Transverse colon (tissue), 4 donors: Measurements from ENCODE around the gene OARD1. TPM values are rescaled to one million over a fixed set of nuclear protein-coding genes. Genes with fewer than 3 reads are reported as not detected.

Source experiments
- DNase-seq: peaks from one replicate; pipeline ENCODE4 v3.0.0-alpha.2; 2019
- H3K27ac ChIP-seq, 4 donors: fragments of 200-600 bp; sonication (generic); 2 replicates each; pipeline ENCODE4 v1.5.1; 2016 to 2018; ENCODE audit warnings: inconsistent platforms in 4 of 4
- H3K27me3 ChIP-seq: fragments of 200-600 bp; sonication (generic); 2 replicates; pipeline ENCODE4 v1.5.1; 2017; ENCODE audit warnings: inconsistent platforms
- H3K36me3 ChIP-seq, 4 donors: fragments of 200-600 bp; sonication (generic); 2 replicates each; pipeline ENCODE4 v1.5.1; 2017 to 2019; ENCODE audit warnings: inconsistent platforms in 4 of 4
- H3K4me1 ChIP-seq, 4 donors: fragments of 200-600 bp; sonication (generic); 2 replicates each; pipeline ENCODE4 v1.5.1; 2017 to 2020; ENCODE audit warnings: inconsistent platforms in 4 of 4
- H3K4me3 ChIP-seq, 4 donors: fragments of 200-600 bp; sonication (generic); 1 replicate in 1 of 4; 2 replicates in 3 of 4; pipeline versions ENCODE4 v1.5.1 to v1.6.1; 2017 to 2019; ENCODE audit warnings: inconsistent platforms in 4 of 4
- H3K9me3 ChIP-seq, 2 donors: fragments of 200-600 bp; sonication (generic); 2 replicates each; pipeline ENCODE4 v1.5.1; 2017 to 2019; ENCODE audit warnings: inconsistent platforms in 2 of 2
- EP300 ChIP-seq: sonication (generic); formaldehyde crosslinking; IDR thresholded peaks from one replicate; pipeline ENCODE4 v1.6.1; 2017; ENCODE audit warnings: antibody characterized with exemption, low read depth
- POLR2A ChIP-seq: fragments of 450-650 bp; IDR thresholded peaks from one replicate; pipeline ENCODE4 v1.6.1; 2016; ENCODE audit warnings: antibody characterized with exemption, mild to moderate bottlenecking, moderate library complexity
- POLR2AphosphoS5 ChIP-seq, 3 donors: sonication (generic); formaldehyde crosslinking; IDR thresholded peaks; one replicate each; pipeline ENCODE4 v1.6.1; 2016; ENCODE audit warnings: antibody characterized with exemption in 3 of 3
- WGBS, 2 donors: methylation state at CpG; one replicate each; pipeline ENCODE4 v1.1.5; 2018; ENCODE audit warnings: low coverage in 1 of 2; 5-methylcytosine and 5-hydroxymethylcytosine counted together
- in situ Hi-C, 4 donors: fragments of 200-750 bp; cut with MboI; loops; one replicate each; pipeline versions ENCODE4 v1.15.0 to v1.15.1; 2017; ENCODE audit warnings: low sequenced_read_pairs in 3 of 4, low pct_ligation_motif_present in 1 of 4, low pct_unique_long_range_greater_than_20kb in 1 of 4
- intact Hi-C: fragments of 100-400 bp; cut with DNase I; formaldehyde crosslinking; loops from one replicate; pipeline ENCODE4 v1.15.1; 2023; ENCODE audit warnings: low total_unique reads
- total RNA-seq, 4 donors: library from RNA; depleted of rRNA; stranded (reverse); fragments of >200 nt; gene quantifications; one replicate each; pipeline ENCODE4 v1.1.0, GENCODE V29; 2016
- TF ChIP-seq, protein P1 (sequence below), 5 experiments: fragments of 200-600 bp in 3 of 5; fragments of 450-650 bp in 2 of 5; sonication (generic) in 3 of 5; IDR thresholded peaks; 1 replicate in 2 of 5; 2 replicates in 3 of 5; pipeline ENCODE4 v1.5.1; 2016 to 2017; ENCODE audit warnings: antibody characterized with exemption in 5 of 5, inconsistent platforms in 3 of 5, mild to moderate bottlenecking in 2 of 5, moderate library complexity in 1 of 5

Gene OARD1
- total RNA-seq, 4 donors from 2014 or later: 1.4 to 27.6 (median 13.7) TPM

DNA sequence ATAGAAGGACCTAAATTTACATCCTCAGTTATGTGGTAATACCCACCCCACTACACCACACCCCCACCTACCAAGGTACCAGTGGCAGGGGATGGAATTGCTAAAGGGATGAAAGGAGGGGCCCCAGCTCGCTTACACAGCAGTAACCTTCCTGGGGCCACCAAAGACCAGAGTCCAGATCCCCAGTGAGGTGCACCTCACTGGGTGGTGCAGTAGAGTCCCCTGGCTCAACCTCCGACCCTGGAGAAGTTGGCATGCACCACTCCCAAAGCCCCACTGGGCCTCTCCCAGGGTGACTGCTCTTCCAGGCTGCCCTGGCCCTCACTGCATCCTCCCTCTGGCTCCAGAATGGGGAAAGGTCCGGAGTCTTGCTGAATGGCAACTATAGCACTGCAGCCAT, 34.0 kb downstream of the OARD1 start:
- Histone ChIP-seq H3K27me3 (no peaks in the 10 kb centered on the region), H3K36me3 (no peaks in the 10 kb centered on the region), H3K9me3 (no peaks in the 10 kb centered on the region), H3K27ac (no peak overlapping the region), H3K4me3 (no peak overlapping the region), H3K4me1 (peaks cover 0 to 20% (median 6%) of the 10 kb centered on the region in 4 donors)
- TF ChIP-seq, protein P1, sequence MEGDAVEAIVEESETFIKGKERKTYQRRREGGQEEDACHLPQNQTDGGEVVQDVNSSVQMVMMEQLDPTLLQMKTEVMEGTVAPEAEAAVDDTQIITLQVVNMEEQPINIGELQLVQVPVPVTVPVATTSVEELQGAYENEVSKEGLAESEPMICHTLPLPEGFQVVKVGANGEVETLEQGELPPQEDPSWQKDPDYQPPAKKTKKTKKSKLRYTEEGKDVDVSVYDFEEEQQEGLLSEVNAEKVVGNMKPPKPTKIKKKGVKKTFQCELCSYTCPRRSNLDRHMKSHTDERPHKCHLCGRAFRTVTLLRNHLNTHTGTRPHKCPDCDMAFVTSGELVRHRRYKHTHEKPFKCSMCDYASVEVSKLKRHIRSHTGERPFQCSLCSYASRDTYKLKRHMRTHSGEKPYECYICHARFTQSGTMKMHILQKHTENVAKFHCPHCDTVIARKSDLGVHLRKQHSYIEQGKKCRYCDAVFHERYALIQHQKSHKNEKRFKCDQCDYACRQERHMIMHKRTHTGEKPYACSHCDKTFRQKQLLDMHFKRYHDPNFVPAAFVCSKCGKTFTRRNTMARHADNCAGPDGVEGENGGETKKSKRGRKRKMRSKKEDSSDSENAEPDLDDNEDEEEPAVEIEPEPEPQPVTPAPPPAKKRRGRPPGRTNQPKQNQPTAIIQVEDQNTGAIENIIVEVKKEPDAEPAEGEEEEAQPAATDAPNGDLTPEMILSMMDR (IDR thresholded peaks at IDR 0.05): no peak
- TF ChIP-seq EP300 (no peak), POLR2AphosphoS5 (IDR thresholded peaks at IDR 0.05) (no peak), POLR2A (no peak)
- no peak for DNase-seq
- WGBS, 2 donors: 93% methylated on average over 2 of the region's 3 CpGs; no CpG with 5 or more reads in 1 of the 2 donors
- intact Hi-C loops (loop anchor here (10.0 kb wide), 1 partner anchor 143 kb away; no protein-coding TSS in a partner anchor), in situ Hi-C loops (loop anchor here in 2 of 4 donors (25.0 kb wide), 2 partner anchors 1051 to 1676 kb away; no protein-coding TSS in a partner anchor)

DNA sequence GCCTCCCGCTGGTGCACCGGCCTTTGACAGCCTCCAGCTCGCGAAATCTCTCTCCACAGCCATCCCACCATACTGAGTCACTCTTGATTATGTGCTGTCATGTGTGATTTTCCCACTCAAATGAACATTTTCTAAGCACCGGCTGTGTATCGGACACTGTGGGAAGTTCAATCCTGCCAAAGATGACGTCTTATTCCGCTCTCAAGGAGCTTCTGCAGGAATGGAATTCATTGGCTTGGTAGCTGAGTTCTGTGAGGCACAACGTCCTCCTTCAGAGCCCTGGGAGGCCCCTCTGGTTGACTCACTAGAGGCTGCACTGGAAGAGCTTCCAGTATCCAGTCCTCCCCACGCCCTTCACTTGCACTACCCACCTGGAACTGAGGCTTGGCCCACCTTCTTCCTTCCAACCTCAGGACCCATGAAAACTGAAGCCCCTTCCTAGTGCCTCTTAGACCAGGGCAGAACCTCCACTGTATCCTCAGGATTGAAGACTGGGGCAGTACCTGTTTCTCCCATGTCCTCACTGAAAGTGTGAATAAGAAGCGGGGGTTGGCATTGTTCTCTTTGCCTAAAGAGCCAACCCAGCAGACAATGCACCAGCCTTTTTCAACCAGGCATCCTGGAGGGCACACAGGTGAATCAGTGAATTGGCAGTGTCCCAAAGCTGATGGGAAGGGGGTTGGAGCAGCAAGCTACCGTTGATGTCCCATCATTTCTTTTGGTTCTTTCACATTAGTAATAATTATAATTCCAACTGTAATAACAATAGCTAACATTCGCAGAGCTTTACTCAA, 34.9 kb downstream of the OARD1 start:
- Histone ChIP-seq H3K4me1 (peaks cover 0 to 20% (median 6%) of the 10 kb centered on the region in 4 donors), H3K27ac (no peak overlapping the region), H3K36me3 (no peaks in the 10 kb centered on the region), H3K27me3 (no peaks in the 10 kb centered on the region), H3K9me3 (no peaks in the 10 kb centered on the region), H3K4me3 (no peak overlapping the region)
- intact Hi-C loops (loop anchor here (10.0 kb wide), 1 partner anchor 143 kb away; no protein-coding TSS in a partner anchor), in situ Hi-C loops (loop anchor here in 2 of 4 donors (25.0 kb wide), 2 partner anchors 1050 to 1675 kb away; no protein-coding TSS in a partner anchor)
- TF ChIP-seq POLR2AphosphoS5 (IDR thresholded peaks at IDR 0.05) (no peak), EP300 (no peak), POLR2A (no peak)
- TF ChIP-seq, protein P1 (IDR thresholded peaks at IDR 0.05): no peak
- WGBS, 2 donors: 84 to 97% methylated on average over 6 to 13 of the region's 13 CpGs
- DNase-seq: no peak

DNA sequence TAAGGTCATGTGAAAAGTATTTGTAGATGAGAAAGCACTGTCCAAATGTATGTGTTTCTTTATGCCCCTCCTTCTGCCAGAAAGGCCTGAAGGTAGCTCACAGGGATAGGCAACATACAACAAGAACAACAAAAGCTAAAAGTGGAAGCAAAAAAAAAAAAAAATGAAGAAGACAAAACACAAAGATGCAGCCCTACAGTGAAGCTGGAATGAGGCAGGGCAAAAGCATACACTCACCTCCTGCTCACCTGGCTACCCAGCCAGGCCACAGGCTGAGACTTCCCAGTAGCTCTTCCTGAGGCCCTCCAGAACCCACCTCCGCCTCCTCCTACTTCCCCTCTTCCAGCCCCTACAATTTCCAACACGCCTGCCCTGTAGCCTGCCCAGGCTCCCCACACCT, 35.6 kb downstream of the OARD1 start:
- no peaks in the 10 kb centered on the region for H3K27me3 ChIP-seq
- H3K27ac ChIP-seq: no peak overlapping the region
- no peak for DNase-seq
- H3K4me1 ChIP-seq: peaks cover 0 to 20% (median 6%) of the 10 kb centered on the region in 4 donors
- H3K36me3 ChIP-seq: no peaks in the 10 kb centered on the region
- H3K4me3 ChIP-seq: no peak overlapping the region
- intact Hi-C loops (loop anchor here (10.0 kb wide), 1 partner anchor 142 kb away; no protein-coding TSS in a partner anchor), in situ Hi-C loops (loop anchor here in 2 of 4 donors (25.0 kb wide), 2 partner anchors 1049 to 1674 kb away; no protein-coding TSS in a partner anchor)
- TF ChIP-seq EP300 (no peak), POLR2AphosphoS5 (IDR thresholded peaks at IDR 0.05) (no peak), POLR2A (no peak)
- TF ChIP-seq, protein P1 (IDR thresholded peaks at IDR 0.05): no peak
- no peaks in the 10 kb centered on the region for H3K9me3 ChIP-seq
- WGBS, 2 donors: 85 to 87% methylated on average over 2 of the region's 2 CpGs

DNA sequence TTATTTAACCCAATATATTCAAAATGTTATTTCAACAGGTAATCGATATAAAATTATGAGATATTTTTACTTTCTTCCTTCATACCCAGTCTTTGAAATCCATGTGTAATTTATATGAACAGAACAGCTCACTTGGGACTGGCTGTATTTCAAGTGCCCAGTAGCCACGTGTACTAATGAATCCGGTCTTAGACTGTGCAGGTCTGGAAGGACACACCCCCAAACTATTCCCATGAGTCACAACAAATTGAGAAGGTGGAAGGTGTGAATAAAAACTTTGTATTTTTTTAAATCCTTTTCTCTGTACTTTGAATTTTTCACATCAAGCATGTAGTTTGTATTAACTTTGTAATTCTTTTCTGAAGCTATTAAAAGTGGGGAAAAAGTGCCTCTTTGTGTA, 36.0 kb downstream of the OARD1 start:
- Histone ChIP-seq H3K4me1 (peaks cover 0 to 20% (median 5%) of the 10 kb centered on the region in 4 donors), H3K27ac (no peak overlapping the region), H3K4me3 (no peak overlapping the region), H3K9me3 (no peaks in the 10 kb centered on the region), H3K36me3 (no peaks in the 10 kb centered on the region), H3K27me3 (no peaks in the 10 kb centered on the region)
- WGBS, 2 donors: 51 to 59% methylated on average over 3 of the region's 3 CpGs
- in situ Hi-C loops: loop anchor here in 2 of 4 donors (25.0 kb wide), 2 partner anchors 1049 to 1674 kb away; no protein-coding TSS in a partner anchor
- DNase-seq: no peak
- intact Hi-C loops: loop anchor here (10.0 kb wide), 1 partner anchor 141 kb away; no protein-coding TSS in a partner anchor
- TF ChIP-seq, protein P1 (IDR thresholded peaks at IDR 0.05): no peak
- TF ChIP-seq POLR2A: no peak
- TF ChIP-seq POLR2AphosphoS5 (IDR thresholded peaks at IDR 0.05): no peak
- no peak for TF ChIP-seq EP300
